ENCODE results near the gene TGFBR3L.

The TGFBR3L gene

GRCh38 chr19:7922836-7923195 is 8.2 kb downstream of the TGFBR3L start:
- TF ChIP-seq CTCF (IDR thresholded peaks at IDR 0.05; ENCODE audit: low read length, missing control alignments): no peak
- no peak overlapping the region for H3K4me3 ChIP-seq (replicated peaks; ENCODE audit: low read depth, low read length)
- DNase-seq (ENCODE audit: low read depth): no peak

DNA sequence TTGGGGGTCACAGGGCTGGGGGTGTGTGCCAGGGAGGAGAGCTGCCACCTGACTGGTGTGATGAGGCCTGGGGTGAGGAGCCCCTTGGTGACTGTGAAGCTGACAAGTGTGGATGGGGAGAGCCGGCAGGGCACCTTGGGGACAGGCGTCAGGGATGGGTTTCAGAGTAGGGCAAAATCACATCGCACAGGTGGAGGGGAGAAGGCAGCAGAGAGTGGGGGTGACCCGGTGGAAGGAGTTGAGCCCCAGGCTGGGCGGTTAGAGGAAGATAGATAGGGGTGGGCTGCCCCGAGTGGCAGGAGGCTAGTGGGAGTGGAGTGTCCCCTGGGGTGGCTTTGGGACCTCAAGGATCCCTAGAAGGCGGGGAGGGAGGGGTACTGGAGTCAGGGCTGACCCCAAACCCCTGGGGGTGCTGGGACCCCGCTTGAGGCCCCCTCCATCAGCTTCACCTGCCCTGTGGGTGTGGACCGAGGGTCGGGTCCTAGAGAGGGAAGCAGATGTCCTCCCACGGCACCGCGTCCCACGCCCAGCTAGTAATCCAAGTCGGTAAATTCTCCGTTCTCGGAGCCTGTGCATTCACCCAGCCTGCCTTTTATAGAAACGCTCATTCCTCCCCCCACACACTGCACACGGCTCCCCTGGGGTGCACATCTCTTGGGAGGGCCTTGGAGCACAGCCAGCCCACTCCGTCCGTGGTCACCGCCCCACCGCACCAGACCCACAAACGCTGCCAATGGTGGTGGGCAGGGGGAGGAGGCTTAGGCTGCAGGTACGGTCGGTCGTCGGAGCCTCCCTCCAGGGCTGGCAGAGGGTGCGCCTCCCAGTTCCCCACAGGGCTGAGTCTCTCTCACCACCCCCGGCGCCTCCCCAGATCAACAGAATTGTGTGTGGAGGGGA is 8.9 kb downstream of the TGFBR3L start:
- no peak for DNase-seq (ENCODE audit: low read depth)
- no peak for TF ChIP-seq CTCF (IDR thresholded peaks at IDR 0.05; ENCODE audit: low read length, missing control alignments)
- no peak overlapping the region for H3K4me3 ChIP-seq (replicated peaks; ENCODE audit: low read depth, low read length)

DNA sequence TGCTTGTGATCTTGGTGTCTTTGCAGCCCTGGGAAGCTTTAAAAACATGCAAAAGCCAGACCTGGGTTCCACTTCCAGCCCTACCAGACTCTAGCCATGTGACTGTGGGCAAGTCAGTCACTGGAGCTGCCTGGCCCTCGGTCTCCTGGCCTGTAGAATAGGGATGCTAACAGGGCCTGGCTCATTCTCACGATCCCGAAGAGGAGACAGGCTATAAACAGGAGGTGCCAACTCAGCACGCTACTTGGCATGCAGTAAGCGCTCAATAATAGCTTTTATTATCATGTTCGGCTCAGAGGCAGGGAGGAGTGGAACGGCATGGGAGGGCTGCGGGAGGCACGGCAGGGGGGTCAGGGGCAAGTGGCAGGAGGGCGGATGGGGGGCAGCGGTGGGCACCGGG is 9.6 kb downstream of the TGFBR3L start:
- TF ChIP-seq CTCF (IDR thresholded peaks at IDR 0.05; ENCODE audit: low read length, missing control alignments): no peak
- H3K4me3 ChIP-seq (replicated peaks; ENCODE audit: low read depth, low read length): no peak overlapping the region
- DNase-seq (ENCODE audit: low read depth): no peak

DNA sequence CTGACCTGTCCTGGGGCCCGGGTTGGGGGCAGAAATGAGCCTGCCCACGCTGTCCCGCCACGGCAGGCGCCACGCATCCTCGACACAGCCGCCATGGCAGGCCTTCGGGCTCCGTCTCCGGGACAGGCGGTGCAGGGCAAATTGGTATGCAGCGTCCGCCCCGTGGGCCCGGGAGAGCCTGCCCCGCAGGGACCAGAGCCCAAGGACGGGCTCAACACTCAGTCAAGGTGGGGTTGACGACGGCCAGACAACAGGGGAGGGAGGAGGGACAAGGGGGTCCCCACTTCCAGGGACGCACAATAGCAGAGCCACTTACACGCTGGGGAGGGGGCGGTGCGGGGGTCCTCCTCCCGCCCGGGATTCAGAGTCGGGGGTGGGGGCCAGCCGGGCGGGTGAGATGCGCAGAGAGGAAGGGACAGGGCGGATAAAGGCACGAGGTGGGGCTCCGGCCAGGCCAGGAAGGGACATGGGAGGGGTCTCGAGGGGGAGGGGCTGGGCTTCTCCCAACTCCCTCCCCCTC is 10.1 kb downstream of the TGFBR3L start:
- DNase-seq (ENCODE audit: low read depth): no peak
- TF ChIP-seq CTCF (IDR thresholded peaks at IDR 0.05; ENCODE audit: low read length, missing control alignments): no peak
- H3K4me3 ChIP-seq (replicated peaks; ENCODE audit: low read depth, low read length): no peak overlapping the region

DNA sequence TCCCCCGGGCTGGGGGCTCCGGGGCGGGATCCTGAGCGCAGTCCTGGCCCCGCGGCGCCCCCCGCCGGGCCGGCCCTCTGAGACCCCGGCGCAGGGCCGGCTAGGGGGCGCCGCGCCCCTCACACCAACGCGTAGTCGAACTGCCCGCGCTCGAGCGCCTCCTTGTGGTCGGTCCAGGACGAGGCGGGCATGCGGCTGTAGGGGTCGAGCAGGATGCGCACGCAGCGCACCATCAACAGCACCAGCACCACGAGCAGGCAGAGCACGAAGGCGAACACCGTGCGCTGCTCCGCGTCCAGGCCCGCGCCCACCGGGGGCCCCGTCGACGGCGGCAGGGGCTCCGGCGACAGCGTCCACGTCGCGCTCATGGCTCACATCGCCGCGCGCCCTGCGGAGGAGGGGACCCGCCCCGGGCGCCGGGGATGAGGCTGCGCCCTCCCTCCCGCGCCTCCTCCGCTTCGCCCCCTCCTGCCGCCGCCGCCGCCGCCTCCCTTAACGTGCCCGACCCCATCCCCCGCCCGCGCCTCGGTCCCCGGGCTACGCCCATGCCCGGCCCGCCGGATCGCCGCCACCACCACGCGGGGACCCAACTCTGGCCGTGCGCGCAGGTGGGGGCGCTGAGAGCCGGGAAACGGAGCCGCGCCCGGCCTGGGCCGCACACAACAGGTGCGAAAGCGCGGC is 10.7 kb downstream of the TGFBR3L start:
- peak overlapping the region; percentile 19 for H3K4me3 ChIP-seq (replicated peaks; ENCODE audit: low read depth, low read length)
- peak; percentile 80 for DNase-seq (ENCODE audit: low read depth)
- peak; percentile 63 for TF ChIP-seq CTCF (IDR thresholded peaks at IDR 0.05; ENCODE audit: low read length, missing control alignments)

- H3K4me3 ChIP-seq (replicated peaks; ENCODE audit: low read depth, low read length): peak within 1 kb of the TSS; percentile 42
- no peak for TF ChIP-seq CTCF (IDR thresholded peaks at IDR 0.05; ENCODE audit: low read length, missing control alignments)
- DNase-seq (ENCODE audit: low read depth): peak; percentile 51
Measured at GRCh38 chr19:7926021-7926726, 11.5 kb downstream of the TGFBR3L start, which contains the start of gene CTXN1. Gene CTXN1, minus strand, starts transcription at chr19:7926135. Its CDS starts 597 bp downstream, at chr19:7925538.

Data from fibroblast of pulmonary artery (primary cell).